Hepatocyte (in vitro differentiated cells): ENCODE measurements around the gene TRIM52.
"Not testable (repeated sequence)": the region's sequence is repeated elsewhere in the genome, so short reads cannot be mapped to it uniquely, and the experiment has no call there.

Experiments used
- CTCF ChIP-seq: fragments of 200-600 bp; sonication (generic); IDR thresholded peaks from 2 replicates; pipeline ENCODE4 v1.5.1; 2016; ENCODE audit warnings: antibody characterized with exemption, mild to moderate bottlenecking; ENCODE audit not compliant: poor library complexity
- EZH2 ChIP-seq: fragments of 200-600 bp; sonication (generic); IDR thresholded peaks from 2 replicates; pipeline ENCODE4 v1.6.1; 2016; ENCODE audit warnings: antibody characterized with exemption, mild to moderate bottlenecking, borderline replicate concordance

DNA sequence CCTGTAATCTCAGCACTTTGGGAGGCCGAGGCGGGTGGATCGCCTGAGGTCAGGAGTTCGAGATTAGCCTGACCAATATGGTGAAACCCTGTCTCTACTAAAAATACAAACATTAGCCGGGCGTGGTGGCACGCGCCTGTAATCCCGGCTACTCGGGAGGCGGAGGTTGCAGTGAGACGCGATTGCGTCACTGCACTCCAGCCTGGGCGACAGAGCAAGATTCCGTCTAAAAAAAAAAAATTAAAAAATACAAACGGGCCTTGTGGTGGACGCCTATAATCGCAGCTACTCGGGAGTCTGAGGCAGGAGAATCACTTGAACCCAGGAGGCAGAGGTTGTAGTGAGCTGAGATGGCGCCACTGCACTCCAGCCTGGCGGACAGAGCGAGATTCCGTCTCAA lies 51.9 kb downstream of the TRIM52 start:
- not testable (repeated sequence) for TF ChIP-seq CTCF, EZH2
